HG03064 (cell line): Measurements from ENCODE around the gene AP3S2.
"Not testable (repeated sequence)": the region's sequence is repeated elsewhere in the genome, so short reads cannot be mapped to it uniquely, and the experiment has no call there.

ENCODE experiments used
- ATAC-seq: cut with Tn5 transposase; IDR thresholded peaks from one replicate; pipeline ENCODE4 v1.9.1; 2021; ENCODE audit warnings: low read depth; ENCODE audit not compliant: unreplicated experiment

The AP3S2 gene

GRCh38 chr15:89803941-89804800 is 89.6 kb downstream of the AP3S2 start:
- no peak for ATAC-seq

- no peak for ATAC-seq
Measured at GRCh38 chr15:89802986-89803824, 90.6 kb downstream of the AP3S2 start.

- no peak for ATAC-seq
Measured at GRCh38 chr15:89802231-89802928, 91.4 kb downstream of the AP3S2 start.

- ATAC-seq, result no peak
Measured at GRCh38 chr15:89801471-89802195, 92.2 kb downstream of the AP3S2 start.

DNA sequence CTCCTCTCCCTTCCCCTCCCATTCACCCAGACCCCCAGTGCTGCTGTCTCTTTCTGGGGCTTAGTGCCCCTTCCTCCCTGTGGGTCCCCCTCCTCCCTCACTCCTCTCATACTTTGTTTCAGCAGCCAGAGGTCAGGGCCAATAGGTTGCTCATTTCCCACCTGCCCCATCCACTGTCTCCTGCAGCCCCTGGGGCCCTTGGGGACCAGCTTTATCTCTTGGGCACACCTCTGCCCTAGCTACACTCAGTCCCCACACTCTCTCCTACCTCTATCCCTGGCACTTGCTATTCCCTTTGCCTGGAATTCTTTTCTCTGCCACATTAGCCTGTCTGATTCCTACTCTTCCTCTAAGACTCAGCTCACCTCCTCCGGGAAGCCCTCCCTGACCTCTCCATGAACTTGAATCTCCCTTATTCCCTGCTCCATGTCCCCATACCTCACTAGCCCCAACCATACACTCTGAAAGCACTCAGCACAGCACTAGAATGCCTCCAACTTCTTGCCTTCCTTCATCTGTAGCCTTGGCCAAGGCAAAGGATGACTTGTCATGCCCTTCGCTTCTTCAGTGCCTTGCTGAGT is 93.8 kb downstream of the AP3S2 start:
- ATAC-seq, result no peak

GRCh38 chr15:89799011-89799911 is 94.5 kb downstream of the AP3S2 start:
- ATAC-seq, result no peak

GRCh38 chr15:89797678-89798201 is 96.1 kb downstream of the AP3S2 start:
- ATAC-seq, result no peak

DNA sequence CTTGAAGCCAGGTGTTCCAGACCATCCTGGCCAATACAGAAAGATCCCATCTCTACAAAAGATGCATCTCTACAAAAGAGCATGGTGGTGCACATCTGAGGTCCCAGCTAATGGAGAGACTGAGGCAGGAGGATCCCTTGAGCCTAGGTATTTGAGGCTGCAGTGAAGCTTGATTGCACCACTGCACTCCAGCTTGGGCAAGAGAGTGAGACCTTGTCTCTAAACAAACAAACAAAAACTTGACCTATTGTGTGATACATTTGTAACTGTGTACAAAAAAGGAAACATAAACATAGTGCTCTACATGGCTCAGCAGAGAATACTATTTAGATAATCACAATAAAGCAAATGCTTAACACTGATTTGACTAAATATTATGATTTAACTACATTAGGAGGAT is 97.8 kb downstream of the AP3S2 start:
- no peak for ATAC-seq

GRCh38 chr15:89794627-89795241 is 99.1 kb downstream of the AP3S2 start:
- no peak for ATAC-seq

DNA sequence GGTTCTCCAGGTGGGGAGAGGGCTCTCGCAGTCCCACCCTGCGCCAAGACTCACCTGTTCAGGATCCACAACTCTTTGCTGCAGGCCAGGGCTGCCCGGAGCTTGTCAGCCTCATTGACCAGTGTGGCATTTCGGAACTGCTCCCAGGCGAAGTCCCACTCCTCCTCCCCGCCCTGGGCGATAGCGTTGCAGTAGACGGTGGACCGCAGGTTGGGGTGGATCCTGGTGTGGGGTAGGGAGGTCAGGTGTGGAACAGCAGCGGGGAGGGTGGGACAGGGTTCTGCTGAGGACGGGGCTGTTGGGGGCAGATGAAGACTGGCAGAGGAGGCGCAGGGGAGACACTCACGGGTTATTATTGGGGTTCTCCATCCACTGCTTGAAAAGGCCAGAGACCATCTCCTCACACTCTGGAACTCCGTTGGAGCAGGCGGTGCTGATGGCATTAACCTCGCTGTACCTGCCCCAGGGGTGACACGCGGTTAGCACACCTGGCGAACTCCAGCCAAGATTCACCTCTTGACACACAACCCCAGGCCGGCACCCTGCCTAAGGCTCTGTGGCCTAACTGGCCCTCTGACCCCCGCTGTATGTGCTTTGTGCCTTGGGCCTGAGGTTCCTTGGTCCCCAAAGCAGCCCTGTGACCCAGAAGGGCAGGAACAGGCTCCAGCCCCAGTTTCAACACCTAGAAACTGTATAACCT is 101.5 kb downstream of the AP3S2 start:
- no peak for ATAC-seq

- no peak for ATAC-seq
Measured at GRCh38 chr15:89790661-89791060, 103.1 kb downstream of the AP3S2 start.

DNA sequence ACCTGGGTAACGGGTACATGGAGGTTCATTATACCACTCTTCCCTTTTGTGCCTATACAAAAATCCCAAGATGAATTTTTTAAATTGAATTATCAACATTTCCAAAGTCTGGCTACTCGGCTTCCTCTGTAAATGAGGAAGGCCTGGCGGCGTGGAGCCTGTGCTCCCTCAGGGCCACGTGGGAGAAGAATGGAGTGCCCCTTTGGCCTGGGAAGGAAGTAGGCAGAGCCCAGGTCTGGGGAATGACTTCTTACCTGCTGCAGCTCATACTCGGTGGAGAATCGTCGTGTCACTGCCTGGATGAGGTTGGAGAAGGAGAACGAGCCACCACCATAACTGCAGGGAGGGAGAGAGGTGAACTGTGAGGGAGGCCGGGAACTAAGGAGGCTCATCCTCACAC is 103.6 kb downstream of the AP3S2 start:
- ATAC-seq, result no peak

DNA sequence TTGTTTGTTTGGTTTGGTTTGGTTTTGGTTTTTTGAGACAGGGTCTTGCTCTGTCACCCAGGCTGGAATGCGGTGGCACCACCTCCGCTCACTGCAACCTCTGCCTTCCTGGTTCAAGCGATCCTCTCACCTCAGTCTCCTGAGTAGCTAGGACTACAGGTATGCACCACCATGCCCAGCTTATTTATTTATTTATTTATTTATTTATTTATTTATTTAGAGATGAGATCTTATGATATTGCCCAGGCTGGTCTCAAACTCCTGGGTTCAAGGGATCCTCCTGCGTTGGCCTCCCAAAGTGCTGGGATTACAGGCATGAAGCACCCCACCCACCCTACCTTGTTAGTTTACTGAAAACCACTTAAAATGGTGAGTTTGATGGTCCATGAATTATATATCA is 105.2 kb downstream of the AP3S2 start:
- ATAC-seq, result not testable (repeated sequence)

DNA sequence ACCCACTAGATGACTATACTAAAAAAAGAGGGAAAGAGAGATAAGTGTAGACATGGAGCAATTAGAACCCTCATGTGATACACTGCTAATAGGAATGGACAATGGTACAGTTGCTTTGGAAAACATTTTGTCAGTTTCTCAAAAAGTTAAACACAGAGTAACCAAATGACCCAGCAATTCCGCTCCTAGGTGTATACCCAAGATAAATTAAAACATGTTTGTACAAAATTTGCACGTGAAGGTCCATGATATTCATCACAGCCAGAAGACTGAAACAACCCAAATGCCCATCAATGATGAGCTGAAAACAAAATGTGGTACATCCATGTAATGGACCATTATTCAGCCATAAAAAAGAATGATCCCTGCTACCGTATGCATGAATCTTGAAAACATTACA is 105.8 kb downstream of the AP3S2 start:
- ATAC-seq, result no peak

DNA sequence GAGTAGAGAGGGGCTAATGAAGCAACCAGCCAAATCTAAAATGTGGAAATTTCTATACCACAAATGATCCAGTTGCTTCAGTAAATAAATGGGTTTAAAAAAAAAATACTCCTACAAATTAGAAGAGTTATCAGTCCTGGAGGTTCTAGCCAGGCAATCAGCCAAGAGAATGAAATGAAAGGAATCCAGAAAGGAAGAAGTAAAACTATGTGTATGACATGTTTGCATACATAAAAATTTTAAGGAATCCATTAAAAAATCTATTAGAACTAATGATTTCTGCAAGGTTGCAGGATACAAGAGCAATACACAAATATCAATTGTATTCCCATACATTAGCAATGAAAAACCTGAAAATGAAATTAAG is 108.0 kb downstream of the AP3S2 start:
- no peak for ATAC-seq

DNA sequence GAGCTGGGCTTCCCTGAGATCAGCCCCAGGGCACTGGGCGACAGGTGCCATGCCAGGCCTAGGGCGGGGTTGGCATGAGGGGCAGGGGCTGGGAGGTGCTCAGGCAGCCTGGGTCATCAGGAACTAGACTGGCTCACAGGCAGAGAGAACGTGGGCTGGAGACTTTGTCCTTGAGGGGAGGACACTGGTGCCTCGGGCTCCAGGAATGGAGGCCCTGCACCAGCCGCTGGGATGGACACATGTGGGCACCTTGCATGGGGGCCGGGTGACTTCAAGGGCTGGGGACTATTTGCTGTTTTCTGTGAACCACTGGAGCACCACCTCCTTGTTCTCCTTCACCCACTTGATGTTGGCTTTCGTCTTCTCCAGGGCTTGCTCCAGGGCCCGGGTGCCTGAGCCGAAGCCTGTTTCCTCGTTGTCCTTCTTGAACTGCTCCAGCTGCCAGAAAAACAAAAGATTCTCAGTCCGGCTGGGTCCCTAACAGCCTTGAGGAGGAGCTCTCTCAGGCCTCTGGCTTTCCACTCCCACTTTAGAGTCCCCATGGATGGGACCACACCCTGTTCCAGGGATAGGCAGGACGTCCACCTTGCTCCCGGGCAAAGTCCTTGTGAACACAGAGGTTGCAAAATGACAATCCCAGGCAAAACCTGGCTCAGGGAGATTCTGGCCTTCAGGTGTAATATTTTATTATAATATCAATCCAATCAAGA is 108.6 kb downstream of the AP3S2 start:
- no peak for ATAC-seq

- ATAC-seq, result no peak
Measured at GRCh38 chr15:89784686-89784960, 109.2 kb downstream of the AP3S2 start.
